Astrocyte of the cerebellum (primary cell): ENCODE data around the gene ADAMTS17.
A peak's percentile ranks its signal among the peaks of the same experiment; 100 is the strongest.

Experiments used
- DNase-seq: peaks from one replicate; pipeline ENCODE4 v3.0.0-alpha.2; 2011; ENCODE audit warnings: low read depth
- H3K4me3 ChIP-seq: 2 replicates; pipeline ENCODE4 v1.5.1; 2011; ENCODE audit warnings: mild to moderate bottlenecking, low read depth, low read length, moderate library complexity
- CTCF ChIP-seq: IDR thresholded peaks from 2 replicates; pipeline ENCODE4 v1.5.1; 2012; ENCODE audit warnings: low read length, low read depth, moderate library complexity, mild to moderate bottlenecking; ENCODE audit errors: missing control alignments
- in situ Hi-C: cut with HindIII; loops from 2 replicates; pipeline ENCODE4 v1.10.0; 2017; ENCODE audit warnings: low sequenced_read_pairs

The ADAMTS17 gene

GRCh38 chr15:100211855-100212850, 129.6 kb downstream of the ADAMTS17 start:
- H3K4me3 ChIP-seq: no peak overlapping the region
- in situ Hi-C loops: no loop called here
- DNase-seq: peak; percentile 9
- TF ChIP-seq CTCF: no peak

- H3K4me3 ChIP-seq: no peak overlapping the region
- no peak for TF ChIP-seq CTCF
- no peak for DNase-seq
- in situ Hi-C loops: no loop called here
Observed at GRCh38 chr15:100210338-100210737, 131.4 kb downstream of the ADAMTS17 start.

- TF ChIP-seq CTCF: no peak
- DNase-seq: no peak
- in situ Hi-C loops: no loop called here
- H3K4me3 ChIP-seq: no peak overlapping the region
Observed at GRCh38 chr15:100208921-100209603, 132.7 kb downstream of the ADAMTS17 start.

GRCh38 chr15:100207053-100207452, 134.7 kb downstream of the ADAMTS17 start:
- TF ChIP-seq CTCF: no peak
- in situ Hi-C loops: no loop called here
- DNase-seq: no peak
- H3K4me3 ChIP-seq: no peak overlapping the region

GRCh38 chr15:100206643-100207042, 135.1 kb downstream of the ADAMTS17 start:
- H3K4me3 ChIP-seq: no peak overlapping the region
- in situ Hi-C loops: no loop called here
- no peak for DNase-seq
- no peak for TF ChIP-seq CTCF

- no peak for DNase-seq
- no peak overlapping the region for H3K4me3 ChIP-seq
- TF ChIP-seq CTCF: no peak
- in situ Hi-C loops: no loop called here
Observed at GRCh38 chr15:100205549-100206295, 136.1 kb downstream of the ADAMTS17 start.
